ENCODE results near the gene VPS9D1.
"Not testable (repeated sequence)": the region's sequence is repeated elsewhere in the genome, so short reads cannot be mapped to it uniquely, and the experiment has no call there.

VPS9D1 gene

GRCh38 chr16:89705006-89705405 lies 15.7 kb downstream of the VPS9D1 start:
- Mint-ChIP-seq H3K27ac (no peak overlapping the region), H3K4me1 (peaks cover 21% of the 10 kb centered on the region), H3K9me3 (no peaks in the 10 kb centered on the region), H3K36me3 (ENCODE audit: low read depth) (no peaks in the 10 kb centered on the region), H3K4me3 (no peak overlapping the region), H3K27me3 (ENCODE audit: low read depth, poor library complexity) (peaks cover 27% of the 10 kb centered on the region)
- TF ChIP-seq, protein P1, sequence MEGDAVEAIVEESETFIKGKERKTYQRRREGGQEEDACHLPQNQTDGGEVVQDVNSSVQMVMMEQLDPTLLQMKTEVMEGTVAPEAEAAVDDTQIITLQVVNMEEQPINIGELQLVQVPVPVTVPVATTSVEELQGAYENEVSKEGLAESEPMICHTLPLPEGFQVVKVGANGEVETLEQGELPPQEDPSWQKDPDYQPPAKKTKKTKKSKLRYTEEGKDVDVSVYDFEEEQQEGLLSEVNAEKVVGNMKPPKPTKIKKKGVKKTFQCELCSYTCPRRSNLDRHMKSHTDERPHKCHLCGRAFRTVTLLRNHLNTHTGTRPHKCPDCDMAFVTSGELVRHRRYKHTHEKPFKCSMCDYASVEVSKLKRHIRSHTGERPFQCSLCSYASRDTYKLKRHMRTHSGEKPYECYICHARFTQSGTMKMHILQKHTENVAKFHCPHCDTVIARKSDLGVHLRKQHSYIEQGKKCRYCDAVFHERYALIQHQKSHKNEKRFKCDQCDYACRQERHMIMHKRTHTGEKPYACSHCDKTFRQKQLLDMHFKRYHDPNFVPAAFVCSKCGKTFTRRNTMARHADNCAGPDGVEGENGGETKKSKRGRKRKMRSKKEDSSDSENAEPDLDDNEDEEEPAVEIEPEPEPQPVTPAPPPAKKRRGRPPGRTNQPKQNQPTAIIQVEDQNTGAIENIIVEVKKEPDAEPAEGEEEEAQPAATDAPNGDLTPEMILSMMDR (IDR thresholded peaks at IDR 0.05) = no peak
- DNase-seq = no peak

DNA sequence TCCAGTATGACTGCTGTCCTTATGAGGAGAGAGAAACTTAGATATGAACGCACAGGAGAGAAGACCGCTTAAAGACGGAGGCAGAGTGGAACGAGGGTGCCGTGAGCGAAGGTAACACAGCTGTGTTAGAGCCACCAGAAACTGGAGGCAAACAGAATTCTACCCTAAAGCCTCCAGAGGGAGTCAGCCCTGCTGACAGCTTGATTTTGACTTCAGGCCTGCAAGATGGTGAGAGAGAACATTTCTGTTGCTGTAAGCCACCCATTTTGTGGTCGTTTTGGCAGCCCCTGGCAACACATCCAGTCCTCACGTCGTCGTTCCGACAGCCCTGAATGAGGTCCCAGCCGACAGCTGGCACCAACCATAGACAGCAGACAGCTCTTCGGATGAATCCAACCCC lies 16.4 kb downstream of the VPS9D1 start:
- Mint-ChIP-seq H3K36me3 (ENCODE audit: low read depth) (peaks cover 1% of the 10 kb centered on the region), H3K27ac (no peak overlapping the region), H3K27me3 (ENCODE audit: low read depth, poor library complexity) (peaks cover 27% of the 10 kb centered on the region), H3K9me3 (no peaks in the 10 kb centered on the region), H3K4me1 (peaks cover 19% of the 10 kb centered on the region), H3K4me3 (no peak overlapping the region)
- TF ChIP-seq, protein P1 (IDR thresholded peaks at IDR 0.05) = no peak
- no peak for DNase-seq

DNA sequence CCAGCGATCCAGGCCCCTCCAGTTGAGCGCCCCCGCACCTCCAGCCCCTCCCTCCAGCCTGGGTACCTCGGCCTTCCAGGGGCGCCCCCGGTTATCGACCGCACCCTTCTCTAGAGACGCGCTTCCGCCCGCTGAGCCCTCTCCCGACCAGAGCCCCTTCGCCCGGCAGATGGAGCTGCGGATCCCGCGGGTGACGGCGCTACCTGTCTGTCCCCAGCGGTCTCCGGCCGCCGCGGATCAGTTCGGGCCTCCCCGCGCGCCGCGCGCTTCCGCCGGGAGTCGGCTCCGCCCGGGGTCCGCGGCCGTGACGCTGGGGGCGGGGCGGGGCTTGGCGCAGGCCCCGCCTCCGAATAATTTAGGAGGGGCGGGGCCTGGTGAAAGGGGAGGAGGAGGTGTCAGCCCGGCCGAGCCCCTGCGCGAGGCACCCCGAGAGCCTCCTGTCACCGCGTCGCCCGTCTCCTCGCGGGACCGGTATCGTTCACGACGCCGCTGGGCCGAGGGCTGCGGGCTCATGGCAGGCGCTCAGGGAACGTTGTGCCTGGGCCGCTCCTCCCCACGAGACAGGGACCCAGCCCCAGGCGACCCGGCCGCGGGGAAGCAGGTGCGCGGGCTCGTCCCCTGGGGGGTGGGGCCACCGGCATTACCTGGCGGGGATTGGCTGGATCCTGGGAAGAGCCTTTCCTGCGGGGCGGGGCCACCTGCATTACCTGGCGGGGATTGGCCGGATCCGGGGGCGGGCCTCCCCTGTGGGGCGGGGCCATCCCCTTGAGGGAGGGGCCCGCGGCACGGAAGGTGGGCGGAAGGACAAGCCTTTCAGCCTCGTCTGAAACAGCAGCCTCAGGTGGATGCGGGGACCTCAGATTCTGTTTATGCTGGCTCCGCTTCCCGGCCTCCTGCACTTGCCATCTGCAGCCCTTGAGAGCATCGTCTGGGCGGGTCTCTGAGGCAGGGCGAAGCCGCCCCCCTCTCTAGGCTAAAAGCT lies 19.0 kb downstream of the VPS9D1 start, which contains the start of gene SPATA2L:
TSS of gene SPATA2L (minus strand) at position 281 of the 982 bp plus-strand sequence. CDS start 473 bp downstream, outside the sequence.
- Mint-ChIP-seq H3K4me3 (peak within 1 kb of the TSS; percentile 78), H3K9me3 (no peaks in the 10 kb centered on the region), H3K4me1 (peaks cover 20% of the 10 kb centered on the region), H3K36me3 (ENCODE audit: low read depth) (peaks cover 6% of the 10 kb centered on the region), H3K27ac (no peak within 1 kb of the TSS), H3K27me3 (ENCODE audit: low read depth, poor library complexity) (peaks cover 27% of the 10 kb centered on the region)
- peak; percentile 96 for DNase-seq
- TF ChIP-seq, protein P1 (IDR thresholded peaks at IDR 0.05) = no peak

DNA sequence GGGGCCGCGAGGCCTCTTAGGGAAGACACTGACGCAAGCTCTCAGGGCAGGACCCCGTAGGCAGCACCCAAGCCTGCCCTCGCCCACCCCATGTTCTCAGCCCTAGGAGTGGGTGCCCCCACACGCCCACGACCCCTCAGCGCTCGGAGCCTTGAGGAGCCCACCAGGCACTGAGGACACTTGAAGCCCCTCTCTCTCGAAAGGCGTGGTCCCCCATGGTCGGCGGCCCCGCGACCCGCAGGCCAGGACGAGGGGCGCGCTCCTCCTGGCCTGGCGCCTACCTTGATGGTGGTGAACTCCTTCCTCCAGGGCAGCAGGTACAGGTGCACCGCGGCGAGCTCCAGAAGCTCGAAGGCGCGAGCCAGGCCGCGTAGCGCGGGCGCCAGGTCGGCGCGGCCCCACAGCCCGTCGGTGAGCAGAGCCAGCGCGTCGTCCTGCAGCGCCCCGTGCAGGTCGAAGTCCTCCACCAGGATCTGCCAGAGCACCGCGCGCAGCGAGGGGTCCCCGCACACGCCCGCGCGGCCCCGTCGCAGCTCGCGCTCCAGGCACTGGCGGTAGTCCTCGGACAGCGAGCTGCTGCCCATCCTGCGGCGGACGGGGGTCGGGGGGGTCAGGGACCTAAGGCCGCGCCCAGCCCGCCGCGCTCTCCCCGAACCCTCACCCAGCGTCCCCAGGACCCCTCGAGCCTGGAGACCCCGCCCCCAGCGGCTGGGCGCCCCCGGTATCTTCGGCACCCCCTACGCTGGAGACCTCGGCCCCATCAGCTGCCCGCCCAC lies 19.9 kb downstream of the VPS9D1 start:
- Mint-ChIP-seq H3K4me1 (peaks cover 21% of the 10 kb centered on the region), H3K36me3 (ENCODE audit: low read depth) (peaks cover 6% of the 10 kb centered on the region), H3K9me3 (no peaks in the 10 kb centered on the region), H3K27me3 (ENCODE audit: low read depth, poor library complexity) (peaks cover 27% of the 10 kb centered on the region), H3K27ac (no peak overlapping the region), H3K4me3 (peak overlapping the region; percentile 78)
- TF ChIP-seq, protein P1 (IDR thresholded peaks at IDR 0.05) = no peak
- DNase-seq = peak; percentile 53

DNA sequence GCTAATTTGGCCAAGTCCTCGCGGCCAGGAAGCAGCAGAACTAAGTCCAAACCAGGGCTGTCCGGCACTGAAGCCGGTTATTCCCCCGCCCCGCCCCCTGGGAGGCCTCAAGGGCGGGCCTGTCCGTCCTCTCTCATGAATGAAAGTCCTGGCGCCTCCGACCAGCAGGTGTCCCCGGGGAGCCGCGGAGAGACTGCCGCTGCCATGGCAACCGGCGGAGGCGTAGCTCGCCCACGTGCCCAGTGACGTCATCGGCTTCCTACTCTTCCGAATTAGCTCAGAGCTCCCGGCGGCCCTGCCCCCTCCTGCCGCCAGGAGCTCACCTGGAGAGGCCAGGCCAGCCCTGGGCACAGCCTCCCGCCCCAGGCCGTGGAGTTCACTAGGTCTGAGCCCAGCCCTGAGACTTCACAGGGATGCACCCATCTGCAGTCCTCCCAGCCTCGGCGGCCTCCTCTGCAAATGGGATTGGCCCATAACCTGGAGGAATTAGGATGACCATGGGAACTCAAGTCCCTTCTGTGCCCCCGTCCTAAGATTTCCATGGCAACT lies 20.5 kb downstream of the VPS9D1 start:
- Mint-ChIP-seq H3K4me3 (peak overlapping the region; percentile 66), H3K36me3 (ENCODE audit: low read depth) (peaks cover 6% of the 10 kb centered on the region), H3K4me1 (peaks cover 27% of the 10 kb centered on the region), H3K27ac (no peak overlapping the region), H3K9me3 (no peaks in the 10 kb centered on the region), H3K27me3 (ENCODE audit: low read depth, poor library complexity) (peaks cover 25% of the 10 kb centered on the region)
- peak; percentile 99 for DNase-seq
- TF ChIP-seq, protein P1 (IDR thresholded peaks at IDR 0.05) = peak; percentile 57

DNA sequence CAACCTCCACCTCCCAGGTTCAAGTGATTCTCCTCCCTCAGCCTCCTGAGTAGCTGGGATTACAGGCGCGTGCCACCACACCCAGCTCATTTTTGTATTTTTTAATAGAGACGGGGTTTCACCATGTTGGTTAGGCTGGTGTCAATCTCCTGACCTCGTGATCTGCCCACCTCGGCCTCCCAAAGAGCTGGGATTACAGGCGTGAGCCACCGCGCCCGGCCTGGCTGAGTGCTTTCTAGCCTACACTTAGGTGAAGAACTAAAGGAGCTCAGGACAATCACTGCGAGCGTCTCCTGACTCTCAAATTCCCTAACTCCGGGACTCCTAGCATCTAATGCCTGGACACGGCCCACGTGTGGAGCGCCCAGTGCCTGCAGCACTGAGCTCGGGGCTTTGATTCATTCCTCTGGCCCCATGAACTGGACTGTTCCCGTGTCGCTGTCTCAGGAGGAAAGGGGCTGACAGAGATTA lies 21.0 kb downstream of the VPS9D1 start:
- H3K4me1 Mint-ChIP-seq = peaks cover 32% of the 10 kb centered on the region
- not testable (repeated sequence) for H3K9me3 Mint-ChIP-seq; H3K27ac Mint-ChIP-seq; H3K36me3 Mint-ChIP-seq (ENCODE audit: low read depth); DNase-seq
- H3K4me3 Mint-ChIP-seq = peak overlapping the region; percentile 66
- H3K27me3 Mint-ChIP-seq (ENCODE audit: low read depth, poor library complexity) = peaks cover 20% of the 10 kb centered on the region

DNA sequence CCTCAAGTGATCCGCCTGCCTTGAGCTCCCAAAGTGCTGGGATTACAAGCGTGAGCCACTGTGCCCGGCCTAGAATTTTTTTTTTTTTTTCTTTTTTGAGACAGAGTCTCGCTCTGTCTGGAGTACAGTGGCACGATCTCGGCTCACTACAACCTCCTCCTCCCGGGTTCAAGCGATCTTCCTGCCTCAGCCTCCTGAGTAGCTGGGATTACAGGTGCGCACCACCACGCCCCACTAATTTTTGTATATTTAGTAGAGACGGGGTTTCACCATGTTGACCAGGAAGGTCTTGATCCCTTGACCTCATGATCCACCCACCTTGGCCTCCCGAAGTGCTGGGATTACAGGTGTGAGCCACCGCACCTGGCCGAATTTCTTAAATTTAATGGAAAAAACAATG lies 22.0 kb downstream of the VPS9D1 start:
- not testable (repeated sequence) for DNase-seq; H3K9me3 Mint-ChIP-seq; H3K36me3 Mint-ChIP-seq (ENCODE audit: low read depth); H3K27ac Mint-ChIP-seq; H3K4me3 Mint-ChIP-seq
- Mint-ChIP-seq H3K4me1 (peaks cover 33% of the 10 kb centered on the region), H3K27me3 (ENCODE audit: low read depth, poor library complexity) (peaks cover 14% of the 10 kb centered on the region)
